H9 (cell line): ENCODE measurements around the gene GNL3L. TPM values are rescaled to one million over a fixed set of nuclear protein-coding genes. Genes with fewer than 3 reads are reported as not detected.
"Not testable (repeated sequence)": the region's sequence is repeated elsewhere in the genome, so short reads cannot be mapped to it uniquely, and the experiment has no call there.

Experiments
- DNase-seq: peaks from one replicate; pipeline ENCODE4 v3.0.0-alpha.2; 2017
- H2AFZ ChIP-seq: one replicate; pipeline ENCODE4 v1.6.1; 2013; ENCODE audit warnings: mild to moderate bottlenecking, low read length, control low read depth, moderate library complexity
- H2AK5ac ChIP-seq: 2 replicates; pipeline ENCODE4 v1.6.1; 2013; ENCODE audit warnings: low read length, control low read depth, mixed read lengths; ENCODE audit not compliant: insufficient read length
- H2BK120ac ChIP-seq: one replicate; pipeline ENCODE4 v1.6.1; 2013; ENCODE audit warnings: low read depth, mild to moderate bottlenecking, low read length, control low read depth, inconsistent platforms; ENCODE audit not compliant: poor library complexity, severe bottlenecking
- H2BK12ac ChIP-seq: 2 replicates; pipeline ENCODE4 v1.6.1; 2013; ENCODE audit warnings: low read length, control low read depth, mixed read lengths, low read depth; ENCODE audit not compliant: insufficient read length
- H2BK15ac ChIP-seq: 2 replicates; pipeline ENCODE4 v1.6.1; 2013; ENCODE audit warnings: low read depth, low read length, control low read depth
- H2BK20ac ChIP-seq: one replicate; pipeline ENCODE4 v1.6.1; 2013; ENCODE audit warnings: low read depth, mild to moderate bottlenecking, low read length, control low read depth, inconsistent platforms; ENCODE audit not compliant: poor library complexity, severe bottlenecking
- H2BK5ac ChIP-seq: 2 replicates; pipeline ENCODE4 v1.6.1; 2013; ENCODE audit warnings: low read length, control low read depth, mixed read lengths; ENCODE audit not compliant: insufficient read length
- H3K14ac ChIP-seq: 2 replicates; pipeline ENCODE4 v1.6.1; 2013; ENCODE audit warnings: low read length, control low read depth; ENCODE audit not compliant: insufficient read depth
- H3K18ac ChIP-seq: 2 replicates; pipeline ENCODE4 v1.6.1; 2013; ENCODE audit warnings: low read depth, mild to moderate bottlenecking, mixed read lengths, low read length, control low read depth; ENCODE audit not compliant: insufficient read length
- H3K23ac ChIP-seq: 2 replicates; pipeline ENCODE4 v1.6.1; 2013; ENCODE audit warnings: low read length, control low read depth, mixed read lengths, low read depth; ENCODE audit not compliant: insufficient read length
- H3K23me2 ChIP-seq: 2 replicates; pipeline ENCODE4 v1.6.1; 2013; ENCODE audit warnings: low read depth, mild to moderate bottlenecking, mixed read lengths, low read length, control low read depth; ENCODE audit not compliant: insufficient read length, poor library complexity, severe bottlenecking
- H3K27ac ChIP-seq: 2 replicates; pipeline ENCODE4 v1.5.1; 2013; ENCODE audit warnings: low read length, control low read depth, mixed read lengths, low read depth; ENCODE audit not compliant: insufficient read length
- H3K27me3 ChIP-seq: 2 replicates; pipeline ENCODE4 v1.6.1; 2013; ENCODE audit warnings: low read length, control low read depth, inconsistent platforms; ENCODE audit not compliant: insufficient read depth
- H3K4ac ChIP-seq: 2 replicates; pipeline ENCODE4 v1.6.1; 2013; ENCODE audit warnings: low read depth, mild to moderate bottlenecking, control low read depth, inconsistent platforms, low read length, moderate library complexity
- H3K4me1 ChIP-seq: 2 replicates; pipeline ENCODE4 v1.6.1; 2013; ENCODE audit warnings: low read length, control low read depth, inconsistent platforms; ENCODE audit not compliant: insufficient read depth
- H3K4me2 ChIP-seq: 2 replicates; pipeline ENCODE4 v1.6.1; 2013; ENCODE audit warnings: low read length, control low read depth, mixed read lengths; ENCODE audit not compliant: insufficient read length, insufficient read depth
- H3K56ac ChIP-seq: 2 replicates; pipeline ENCODE4 v1.6.1; 2013; ENCODE audit warnings: low read depth, mild to moderate bottlenecking, mixed read lengths, low read length, control low read depth; ENCODE audit not compliant: insufficient read length
- H3K79me1 ChIP-seq: 2 replicates; pipeline ENCODE4 v1.6.1; 2013; ENCODE audit warnings: low read depth, mild to moderate bottlenecking, moderate library complexity, low read length, control low read depth, inconsistent platforms; ENCODE audit not compliant: insufficient read depth, poor library complexity, severe bottlenecking
- H3K79me2 ChIP-seq: 2 replicates; pipeline ENCODE4 v1.6.1; 2013; ENCODE audit warnings: low read length, control low read depth, inconsistent platforms; ENCODE audit not compliant: insufficient read depth
- H3K9ac ChIP-seq: 2 replicates; pipeline ENCODE4 v1.6.1; 2013; ENCODE audit warnings: low read length, control low read depth, mixed read lengths; ENCODE audit not compliant: insufficient read length; ENCODE audit errors: extremely low read depth
- H3K9me3 ChIP-seq: one replicate; pipeline ENCODE4 v1.6.1; 2013; ENCODE audit warnings: low read depth, low read length, inconsistent platforms; ENCODE audit not compliant: control insufficient read depth
- H3T11ph ChIP-seq: one replicate; pipeline ENCODE4 v1.6.1; 2013; ENCODE audit warnings: mild to moderate bottlenecking, low read length, control low read depth, inconsistent platforms
- H4K20me1 ChIP-seq: one replicate; pipeline ENCODE4 v1.6.1; 2013; ENCODE audit not compliant: control insufficient read depth, insufficient read length, insufficient read depth
- H4K5ac ChIP-seq: 2 replicates; pipeline ENCODE4 v1.6.1; 2013; ENCODE audit warnings: low read depth, mild to moderate bottlenecking, mixed read lengths, low read length, control low read depth; ENCODE audit not compliant: insufficient read length
- H4K8ac ChIP-seq: replicated peaks from 2 replicates; pipeline ENCODE4 v1.6.1; 2013; ENCODE audit warnings: low read length, control low read depth, mixed read lengths, low read depth; ENCODE audit not compliant: insufficient read length
- H4K91ac ChIP-seq: 2 replicates; pipeline ENCODE4 v1.6.1; 2013; ENCODE audit warnings: low read depth, mild to moderate bottlenecking, moderate library complexity, mixed read lengths, low read length, control low read depth; ENCODE audit not compliant: insufficient read length
- H3K27ac Mint-ChIP-seq, 3 experiments: 2 replicates in 2 of 3; 3 replicates in 1 of 3; pipeline ENCODE4 v1.8.0; 2020 to 2021; ENCODE audit warnings: mixed read lengths in 3 of 3, mild to moderate bottlenecking in 1 of 3, moderate library complexity in 1 of 3
- H3K27me3 Mint-ChIP-seq: 2 replicates; pipeline ENCODE4 v1.8.0; 2021; ENCODE audit warnings: low read depth, mild to moderate bottlenecking, moderate library complexity, mixed read lengths
- H3K36me3 Mint-ChIP-seq, 3 experiments: 2 replicates in 2 of 3; 3 replicates in 1 of 3; pipeline ENCODE4 v1.8.0; 2020 to 2021; ENCODE audit warnings: low read depth in 3 of 3, mixed read lengths in 3 of 3; ENCODE audit not compliant: insufficient read depth in 1 of 3
- H3K4me1 Mint-ChIP-seq, 2 experiments: 2 replicates each; pipeline ENCODE4 v1.8.0; 2020; ENCODE audit warnings: mixed read lengths in 2 of 2
- H3K4me3 Mint-ChIP-seq, 2 experiments: 2 replicates in 1 of 2; 3 replicates in 1 of 2; pipeline ENCODE4 v1.8.0; 2020 to 2021; ENCODE audit warnings: mild to moderate bottlenecking in 2 of 2, mixed read lengths in 2 of 2, moderate library complexity in 1 of 2
- H3K9me3 Mint-ChIP-seq, 2 experiments: 2 replicates in 1 of 2; 3 replicates in 1 of 2; pipeline ENCODE4 v1.8.0; 2020; ENCODE audit warnings: mild to moderate bottlenecking in 2 of 2, mixed read lengths in 2 of 2, moderate library complexity in 1 of 2
- CTCF ChIP-seq: fragments of 200-600 bp; sonication (generic); conservative IDR thresholded peaks from 3 replicates; pipeline ENCODE4 v1.8.0; 2021; ENCODE audit warnings: antibody characterized with exemption, mild to moderate bottlenecking
- WGBS: extraction: QIAGEN DNeasy Blood & Tissue Kit; methylation state at CpG from one replicate; pipeline ENCODE4 v1.1.7; 2013; ENCODE audit warnings: missing lambda C conversion rate, low lambda C conversion rate, mixed read lengths; ENCODE audit not compliant: insufficient read length; ENCODE audit errors: extremely low coverage; 5-methylcytosine and 5-hydroxymethylcytosine counted together
- total RNA-seq: library from RNA; stranded (reverse); gene quantifications from 2 replicates; pipeline ENCODE4 v1.2.1, GENCODE V29; 2021

GNL3L gene
- total RNA-seq, 1 experiment from 2014 or later: 69.2 TPM

- no peak overlapping the region for H3T11ph ChIP-seq
- no peak overlapping the region for H2BK120ac ChIP-seq
- no peak overlapping the region for H2BK15ac ChIP-seq
- no peaks in the 10 kb centered on the region for H3K4me1 Mint-ChIP-seq
- H3K4ac ChIP-seq: no peak overlapping the region
- no peak overlapping the region for H2AFZ ChIP-seq
- H3K4me2 ChIP-seq: no peak overlapping the region
- peaks cover 2% of the 10 kb centered on the region; the same call in 1 of the 2 replicates for H3K27me3 Mint-ChIP-seq
- no peaks in the 10 kb centered on the region for H3K79me2 ChIP-seq
- no peak overlapping the region for H2BK20ac ChIP-seq
- H3K23ac ChIP-seq: no peak overlapping the region
- H3K27ac ChIP-seq: no peak overlapping the region
- H3K9ac ChIP-seq: no peak overlapping the region
- no peak overlapping the region for H3K56ac ChIP-seq
- H2BK12ac ChIP-seq: no peak overlapping the region
- no peak overlapping the region for H4K5ac ChIP-seq
- no peaks in the 10 kb centered on the region for H3K4me1 ChIP-seq
- H4K91ac ChIP-seq: no peak overlapping the region
- H3K27me3 ChIP-seq: no peaks in the 10 kb centered on the region
- TF ChIP-seq CTCF: peak; percentile 19; the same call in 1 of the 3 replicates
- H2BK5ac ChIP-seq: no peak overlapping the region
- no peak overlapping the region for H4K8ac ChIP-seq
- DNase-seq: no peak
- no peaks in the 10 kb centered on the region for H3K23me2 ChIP-seq
- H3K4me3 Mint-ChIP-seq: no peak overlapping the region
- H3K36me3 Mint-ChIP-seq: peaks cover 46 to 86% (median 66%) of the 10 kb centered on the region in 3 experiments; a peak in 6 of 7 replicates
- H3K9me3 ChIP-seq: peaks cover 32% of the 10 kb centered on the region
- H3K9me3 Mint-ChIP-seq: peaks cover 60 to 65% of the 10 kb centered on the region in 2 experiments
- WGBS: no CpG with 5 or more reads among the region's 4 CpGs
- no peaks in the 10 kb centered on the region for H3K79me1 ChIP-seq
- H3K27ac Mint-ChIP-seq: no peak overlapping the region
- H4K20me1 ChIP-seq: no peaks in the 10 kb centered on the region
- H2AK5ac ChIP-seq: no peak overlapping the region
- no peak overlapping the region for H3K18ac ChIP-seq
- no peak overlapping the region for H3K14ac ChIP-seq
Measured at GRCh38 chrX:54540289-54540688, 10.3 kb downstream of the GNL3L start.

GRCh38 chrX:54542239-54542638, 12.2 kb downstream of the GNL3L start:
- not testable (repeated sequence) for H2BK12ac ChIP-seq, H3K9ac ChIP-seq, DNase-seq, H3K56ac ChIP-seq, H3K18ac ChIP-seq, H3K14ac ChIP-seq, H3K23me2 ChIP-seq, H2BK15ac ChIP-seq, H3K4me1 Mint-ChIP-seq, H3T11ph ChIP-seq, H3K79me2 ChIP-seq, H3K4ac ChIP-seq, H2BK20ac ChIP-seq, H4K8ac ChIP-seq, H2AFZ ChIP-seq, H3K27me3 ChIP-seq, H4K20me1 ChIP-seq, H3K27ac ChIP-seq, H2BK5ac ChIP-seq, H3K27me3 Mint-ChIP-seq, H4K91ac ChIP-seq, H3K27ac Mint-ChIP-seq, H3K4me1 ChIP-seq, H3K23ac ChIP-seq, H2AK5ac ChIP-seq, H3K79me1 ChIP-seq, H3K4me2 ChIP-seq, H2BK120ac ChIP-seq, H3K4me3 Mint-ChIP-seq, H4K5ac ChIP-seq
- no CpG with 5 or more reads among the region's 4 CpGs for WGBS
- Mint-ChIP-seq H3K36me3 (peaks cover 44 to 80% (median 61%) of the 10 kb centered on the region in 3 experiments; a peak in 6 of 7 replicates), H3K9me3 (peaks cover 59 to 61% of the 10 kb centered on the region in 2 experiments)
- H3K9me3 ChIP-seq: peaks cover 27% of the 10 kb centered on the region
